Liver (tissue), 9 donors: Measurements from ENCODE around the gene GAB2. TPM values are rescaled to one million over a fixed set of nuclear protein-coding genes. Genes with fewer than 3 reads are reported as not detected.

ENCODE experiments used
- DNase-seq: peaks from one replicate; pipeline ENCODE4 v3.0.0-alpha.2; 2017; ENCODE audit warnings: low spot score
- H3K27ac ChIP-seq, 2 donors: one replicate each; pipeline ENCODE4 v1.7.0; 2013; ENCODE audit warnings: inconsistent platforms in 2 of 2, low read length in 2 of 2, control low read depth in 1 of 2, low read depth in 1 of 2, mild to moderate bottlenecking in 1 of 2
- H3K27me3 ChIP-seq, 4 donors: one replicate each; pipeline versions ENCODE4 v1.6.1 to v1.7.0; 2013; ENCODE audit warnings: low read length in 3 of 4, inconsistent platforms in 1 of 4, mild to moderate bottlenecking in 1 of 4, moderate library complexity in 1 of 4; ENCODE audit not compliant: control insufficient read depth in 4 of 4, insufficient read depth in 4 of 4
- H3K36me3 ChIP-seq, 4 donors: one replicate each; pipeline versions ENCODE4 v1.6.1 to v1.7.0; 2013; ENCODE audit warnings: low read length in 3 of 4, mild to moderate bottlenecking in 3 of 4, low read depth in 1 of 4, moderate library complexity in 1 of 4; ENCODE audit not compliant: control insufficient read depth in 4 of 4, insufficient read depth in 3 of 4
- H3K4me1 ChIP-seq, 4 donors: one replicate each; pipeline versions ENCODE4 v1.6.1 to v1.7.0; 2013; ENCODE audit warnings: low read length in 3 of 4, mild to moderate bottlenecking in 3 of 4, moderate library complexity in 1 of 4; ENCODE audit not compliant: control insufficient read depth in 4 of 4, insufficient read depth in 4 of 4
- H3K4me3 ChIP-seq, 3 donors: one replicate each; pipeline versions ENCODE4 v1.6.1 to v1.7.0; 2013; ENCODE audit warnings: low read length in 3 of 3, control low read depth in 1 of 3, low read depth in 1 of 3, mild to moderate bottlenecking in 1 of 3
- H3K9ac ChIP-seq, 2 donors: one replicate each; pipeline ENCODE4 v1.7.0; 2013; ENCODE audit warnings: low read length in 2 of 2, mild to moderate bottlenecking in 2 of 2, moderate library complexity in 2 of 2, control low read depth in 1 of 2, low read depth in 1 of 2
- H3K9me3 ChIP-seq, 4 donors: one replicate each; pipeline versions ENCODE4 v1.6.1 to v1.7.0; 2013; ENCODE audit warnings: low read length in 3 of 4; ENCODE audit not compliant: control insufficient read depth in 4 of 4
- EGR1 ChIP-seq, 2 donors: IDR thresholded peaks; 2 replicates each; pipeline ENCODE4 v1.6.1; 2016 to 2018; ENCODE audit warnings: antibody characterized with exemption in 2 of 2, low read depth in 2 of 2
- FOXA1 ChIP-seq: IDR thresholded peaks from 2 replicates; pipeline ENCODE4 v1.6.1; 2016; ENCODE audit warnings: antibody characterized with exemption
- FOXA2 ChIP-seq: IDR thresholded peaks from 2 replicates; pipeline ENCODE4 v1.6.1; 2016; ENCODE audit warnings: antibody characterized with exemption
- GABPA ChIP-seq, 2 donors: IDR thresholded peaks in 1 of 2; conservative IDR thresholded peaks in 1 of 2; 2 replicates each; pipeline ENCODE4 v1.6.1; 2016; ENCODE audit warnings: antibody characterized with exemption in 2 of 2, mild to moderate bottlenecking in 1 of 2, moderate library complexity in 1 of 2
- HNF4A ChIP-seq, 2 donors: conservative IDR thresholded peaks; 2 replicates each; pipeline ENCODE4 v1.6.1; 2016; ENCODE audit warnings: antibody characterized with exemption in 2 of 2, mild to moderate bottlenecking in 2 of 2
- JUND ChIP-seq, 2 donors: IDR thresholded peaks; 2 replicates each; pipeline ENCODE4 v1.6.1; 2016; ENCODE audit warnings: antibody characterized with exemption in 2 of 2
- RAD21 ChIP-seq, 2 donors: IDR thresholded peaks; 2 replicates each; pipeline ENCODE4 v1.6.1; 2016; ENCODE audit warnings: antibody characterized with exemption in 2 of 2, mild to moderate bottlenecking in 2 of 2
- RXRA ChIP-seq, 2 donors: IDR thresholded peaks; 2 replicates each; pipeline ENCODE4 v1.6.1; 2017 to 2018; ENCODE audit warnings: antibody characterized with exemption in 2 of 2, mild to moderate bottlenecking in 1 of 2
- SP1 ChIP-seq: IDR thresholded peaks from 2 replicates; pipeline ENCODE4 v1.6.1; 2018; ENCODE audit warnings: antibody characterized with exemption, mild to moderate bottlenecking
- TAF1 ChIP-seq: conservative IDR thresholded peaks from 2 replicates; pipeline ENCODE4 v1.6.1; 2016; ENCODE audit warnings: antibody characterized with exemption, mild to moderate bottlenecking
- YY1 ChIP-seq: IDR thresholded peaks from 2 replicates; pipeline ENCODE4 v1.6.1; 2016; ENCODE audit warnings: antibody characterized with exemption, mild to moderate bottlenecking
- WGBS: extraction: QIAGEN DNeasy Blood & Tissue Kit; methylation state at CpG from one replicate; pipeline ENCODE4 v1.1.7; 2013; 5-methylcytosine and 5-hydroxymethylcytosine counted together
- polyA plus RNA-seq, 2 donors: library from polyadenylated mRNA; stranded (reverse) in 1 of 2; unstranded in 1 of 2; fragments of 200-250 nt in 1 of 2; fragments of >200 nt in 1 of 2; fragmentation: Nextera tagmentation in 1 of 2; extraction: Ambion mirVana in 1 of 2; gene quantifications; one replicate each; pipeline versions ENCODE4 v1.2.1 to v1.2.3, GENCODE V29; 2013 to 2015
- total RNA-seq, 2 donors: library from RNA; depleted of rRNA; stranded (reverse); fragments of >200 nt; gene quantifications; one replicate each; pipeline ENCODE4 v1.2.3, GENCODE V29; 2014
- TF ChIP-seq, protein P1 (sequence below): fragments of 150-350 bp; IDR thresholded peaks from 2 replicates; pipeline ENCODE4 v1.5.1; 2017; ENCODE audit warnings: improper control_type of control experiment, low read depth, low read length; ENCODE audit not compliant: missing input control
- TF ChIP-seq, protein P2 (sequence below): IDR thresholded peaks from 2 replicates; pipeline ENCODE4 v1.6.1; 2016; ENCODE audit warnings: antibody characterized with exemption
- TF ChIP-seq, protein P3 (sequence below): IDR thresholded peaks from 2 replicates; pipeline ENCODE4 v1.6.1; 2016; ENCODE audit warnings: antibody characterized with exemption
- TF ChIP-seq, protein P4 (sequence below): IDR thresholded peaks from 2 replicates; pipeline ENCODE4 v1.6.1; 2016; ENCODE audit warnings: antibody characterized with exemption
- donor health status: healthy.
- donor health status: healthy.
- donor health status: healthy.
- donor health status: healthy.
- donor health status: healthy.

The GAB2 gene
- total and polyA plus RNA-seq, 4 donors: 1.3 to 3.6 (median 2.5) TPM

DNA sequence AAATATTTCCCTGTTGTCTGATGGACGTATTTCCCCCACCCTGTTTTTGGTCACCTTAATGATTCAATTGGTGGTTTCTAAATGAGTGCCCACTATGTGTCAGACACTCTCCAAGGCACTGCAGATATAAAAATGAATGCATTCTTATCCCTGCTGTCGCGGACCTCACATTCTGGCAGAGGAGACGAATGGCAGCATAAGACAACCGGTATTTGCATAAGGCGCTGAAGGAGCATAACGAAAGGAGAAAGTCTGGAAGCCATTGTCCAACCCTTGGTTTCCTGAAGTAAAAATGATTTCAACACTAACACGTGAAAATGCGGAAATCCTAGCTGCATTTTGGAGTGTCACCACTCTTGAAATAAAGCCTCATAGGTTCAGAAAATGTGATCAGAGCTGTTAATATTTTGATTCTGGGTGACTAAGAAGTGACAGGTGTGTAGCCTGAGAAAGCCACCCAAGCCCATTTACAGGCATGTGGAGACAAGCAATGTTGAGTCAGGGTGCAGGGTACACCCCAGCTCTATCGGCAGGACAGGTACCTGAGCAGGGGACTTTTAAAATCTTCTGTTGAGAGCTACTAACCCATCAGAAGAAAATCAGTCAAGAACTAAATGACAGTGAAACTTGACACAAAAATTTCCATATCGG lies 10.1 kb upstream of the GAB2 start:
- no peaks in the 10 kb centered on the region for H3K27me3 ChIP-seq
- TF ChIP-seq HNF4A (conservative IDR thresholded peaks at IDR 0.05): no peak
- TF ChIP-seq RAD21 (IDR thresholded peaks at IDR 0.05): no peak
- TF ChIP-seq JUND (IDR thresholded peaks at IDR 0.05): no peak
- no peak for TF ChIP-seq FOXA1
- TF ChIP-seq, protein P1, sequence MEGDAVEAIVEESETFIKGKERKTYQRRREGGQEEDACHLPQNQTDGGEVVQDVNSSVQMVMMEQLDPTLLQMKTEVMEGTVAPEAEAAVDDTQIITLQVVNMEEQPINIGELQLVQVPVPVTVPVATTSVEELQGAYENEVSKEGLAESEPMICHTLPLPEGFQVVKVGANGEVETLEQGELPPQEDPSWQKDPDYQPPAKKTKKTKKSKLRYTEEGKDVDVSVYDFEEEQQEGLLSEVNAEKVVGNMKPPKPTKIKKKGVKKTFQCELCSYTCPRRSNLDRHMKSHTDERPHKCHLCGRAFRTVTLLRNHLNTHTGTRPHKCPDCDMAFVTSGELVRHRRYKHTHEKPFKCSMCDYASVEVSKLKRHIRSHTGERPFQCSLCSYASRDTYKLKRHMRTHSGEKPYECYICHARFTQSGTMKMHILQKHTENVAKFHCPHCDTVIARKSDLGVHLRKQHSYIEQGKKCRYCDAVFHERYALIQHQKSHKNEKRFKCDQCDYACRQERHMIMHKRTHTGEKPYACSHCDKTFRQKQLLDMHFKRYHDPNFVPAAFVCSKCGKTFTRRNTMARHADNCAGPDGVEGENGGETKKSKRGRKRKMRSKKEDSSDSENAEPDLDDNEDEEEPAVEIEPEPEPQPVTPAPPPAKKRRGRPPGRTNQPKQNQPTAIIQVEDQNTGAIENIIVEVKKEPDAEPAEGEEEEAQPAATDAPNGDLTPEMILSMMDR: no peak
- TF ChIP-seq RXRA (IDR thresholded peaks at IDR 0.05): no peak
- TF ChIP-seq YY1: peak; percentile 26
- no peaks in the 10 kb centered on the region for H3K36me3 ChIP-seq
- H3K4me1 ChIP-seq: no peaks in the 10 kb centered on the region
- DNase-seq: no peak
- H3K9ac ChIP-seq: no peak overlapping the region
- no peak overlapping the region for H3K4me3 ChIP-seq
- H3K27ac ChIP-seq: no peak overlapping the region
- 84% methylated on average over 11 of the region's 11 CpGs for WGBS
- no peaks in the 10 kb centered on the region for H3K9me3 ChIP-seq

DNA sequence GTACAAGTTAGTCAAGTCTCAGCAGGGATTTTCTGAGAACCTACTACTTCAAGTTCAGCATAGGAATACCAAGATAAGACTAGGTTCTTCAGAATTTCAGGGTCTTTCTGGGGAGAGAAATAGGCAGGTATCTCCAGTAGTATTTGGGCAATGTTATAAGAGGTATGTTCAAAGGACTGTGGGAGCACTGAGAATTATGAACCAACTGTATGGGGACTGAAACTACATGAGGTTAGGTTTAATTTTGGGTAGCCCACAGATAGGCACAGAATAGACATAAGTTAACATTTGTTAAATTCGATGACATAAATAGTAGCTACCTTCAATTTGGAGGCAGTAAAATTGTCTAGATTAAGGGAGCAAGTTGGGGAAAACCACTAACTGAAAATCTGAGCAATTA lies 9.2 kb upstream of the GAB2 start:
- WGBS: 95% methylated on average over 1 of the region's 1 CpG
- Histone ChIP-seq H3K9me3 (no peaks in the 10 kb centered on the region), H3K27me3 (no peaks in the 10 kb centered on the region), H3K4me3 (no peak overlapping the region), H3K4me1 (no peaks in the 10 kb centered on the region), H3K36me3 (no peaks in the 10 kb centered on the region), H3K27ac (no peak overlapping the region), H3K9ac (no peak overlapping the region)
- TF ChIP-seq, protein P2, sequence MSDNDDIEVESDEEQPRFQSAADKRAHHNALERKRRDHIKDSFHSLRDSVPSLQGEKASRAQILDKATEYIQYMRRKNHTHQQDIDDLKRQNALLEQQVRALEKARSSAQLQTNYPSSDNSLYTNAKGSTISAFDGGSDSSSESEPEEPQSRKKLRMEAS: no peak
- TF ChIP-seq SP1 (no peak), EGR1 (IDR thresholded peaks at IDR 0.05; ENCODE audit: low read depth in 2 of 2) (no peak), GABPA (IDR thresholded peaks at IDR 0.05 in 1 of 2, conservative IDR thresholded peaks at IDR 0.05 in 1 of 2) (no peak), TAF1 (no peak), FOXA2 (no peak)
- TF ChIP-seq, protein P3, sequence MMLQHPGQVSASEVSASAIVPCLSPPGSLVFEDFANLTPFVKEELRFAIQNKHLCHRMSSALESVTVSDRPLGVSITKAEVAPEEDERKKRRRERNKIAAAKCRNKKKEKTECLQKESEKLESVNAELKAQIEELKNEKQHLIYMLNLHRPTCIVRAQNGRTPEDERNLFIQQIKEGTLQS: no peak
- no peak for DNase-seq

DNA sequence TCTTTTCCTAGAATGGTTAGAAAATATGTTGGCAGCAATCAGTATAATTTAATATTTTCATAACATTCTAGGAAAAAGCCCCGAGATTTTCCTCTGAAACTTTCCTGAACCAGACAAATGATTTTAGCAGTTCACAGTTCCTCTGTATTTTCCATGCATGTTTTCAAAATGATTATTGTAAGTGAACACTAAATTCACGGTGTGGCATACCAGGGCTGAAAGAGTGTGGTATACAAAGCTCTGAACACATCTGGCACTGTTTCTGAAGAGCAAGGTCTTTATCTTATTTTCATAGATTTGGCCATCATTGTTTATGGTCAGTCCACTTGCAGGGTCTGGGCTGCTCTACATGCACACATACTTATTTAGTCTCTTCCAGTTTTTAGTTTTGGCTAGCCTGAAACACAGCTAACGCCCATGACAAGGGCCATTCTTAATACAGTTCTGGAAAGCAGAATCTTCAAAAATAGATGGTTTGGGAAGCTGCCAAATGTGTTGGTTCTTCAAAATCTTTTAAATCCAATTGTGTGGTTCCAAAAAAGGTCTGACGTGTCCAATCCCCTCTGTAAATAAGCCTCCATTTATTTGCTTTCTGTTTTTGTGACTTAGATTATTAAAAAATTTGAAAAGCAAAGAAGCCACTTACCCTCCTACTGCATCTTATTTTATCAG lies 7.9 kb upstream of the GAB2 start:
- H3K4me3 ChIP-seq: no peak overlapping the region
- DNase-seq: no peak
- TF ChIP-seq, protein P1: no peak
- TF ChIP-seq, protein P4, sequence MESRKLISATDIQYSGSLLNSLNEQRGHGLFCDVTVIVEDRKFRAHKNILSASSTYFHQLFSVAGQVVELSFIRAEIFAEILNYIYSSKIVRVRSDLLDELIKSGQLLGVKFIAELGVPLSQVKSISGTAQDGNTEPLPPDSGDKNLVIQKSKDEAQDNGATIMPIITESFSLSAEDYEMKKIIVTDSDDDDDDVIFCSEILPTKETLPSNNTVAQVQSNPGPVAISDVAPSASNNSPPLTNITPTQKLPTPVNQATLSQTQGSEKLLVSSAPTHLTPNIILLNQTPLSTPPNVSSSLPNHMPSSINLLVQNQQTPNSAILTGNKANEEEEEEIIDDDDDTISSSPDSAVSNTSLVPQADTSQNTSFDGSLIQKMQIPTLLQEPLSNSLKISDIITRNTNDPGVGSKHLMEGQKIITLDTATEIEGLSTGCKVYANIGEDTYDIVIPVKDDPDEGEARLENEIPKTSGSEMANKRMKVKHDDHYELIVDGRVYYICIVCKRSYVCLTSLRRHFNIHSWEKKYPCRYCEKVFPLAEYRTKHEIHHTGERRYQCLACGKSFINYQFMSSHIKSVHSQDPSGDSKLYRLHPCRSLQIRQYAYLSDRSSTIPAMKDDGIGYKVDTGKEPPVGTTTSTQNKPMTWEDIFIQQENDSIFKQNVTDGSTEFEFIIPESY: no peak
- TF ChIP-seq SP1: no peak
- no peak for TF ChIP-seq FOXA2
- TF ChIP-seq EGR1 (IDR thresholded peaks at IDR 0.05; ENCODE audit: low read depth in 2 of 2): no peak
- TF ChIP-seq, protein P3: no peak
- no peak for TF ChIP-seq RAD21 (IDR thresholded peaks at IDR 0.05)
- TF ChIP-seq HNF4A (conservative IDR thresholded peaks at IDR 0.05): no peak
- no peak for TF ChIP-seq GABPA (IDR thresholded peaks at IDR 0.05 in 1 of 2, conservative IDR thresholded peaks at IDR 0.05 in 1 of 2)
- no peaks in the 10 kb centered on the region for H3K36me3 ChIP-seq
- no peaks in the 10 kb centered on the region for H3K9me3 ChIP-seq
- H3K27ac ChIP-seq: peak overlapping the region in 1 of 2 donors; percentile 1
- H3K27me3 ChIP-seq: no peaks in the 10 kb centered on the region
- 80% methylated on average over 4 of the region's 4 CpGs for WGBS
- H3K9ac ChIP-seq: no peak overlapping the region
- no peaks in the 10 kb centered on the region for H3K4me1 ChIP-seq
